ENCODE measurements around the gene KCNJ14.

The KCNJ14 gene

GRCh38 chr19:48490981-48491792, 35.8 kb downstream of the KCNJ14 start:
- peak; percentile 29 for DNase-seq

- DNase-seq, result no peak
Measured at GRCh38 chr19:48491793-48492123, 36.4 kb downstream of the KCNJ14 start.

GRCh38 chr19:48492925-48493717, 37.7 kb downstream of the KCNJ14 start:
- peak; percentile 96 for DNase-seq

GRCh38 chr19:48493718-48494401, 38.5 kb downstream of the KCNJ14 start:
- no peak for DNase-seq

- peak; percentile 31 for DNase-seq
Measured at GRCh38 chr19:48495396-48495795, 40.0 kb downstream of the KCNJ14 start.

GRCh38 chr19:48496959-48497727, 41.8 kb downstream of the KCNJ14 start:
- no peak for DNase-seq

GRCh38 chr19:48497728-48498594, 42.6 kb downstream of the KCNJ14 start:
- DNase-seq, result no peak

GRCh38 chr19:48498595-48499311, 43.4 kb downstream of the KCNJ14 start:
- no peak for DNase-seq

- no peak for DNase-seq
Measured at GRCh38 chr19:48499316-48500090, 44.1 kb downstream of the KCNJ14 start.

- DNase-seq, result no peak
Measured at GRCh38 chr19:48500830-48501493, 45.6 kb downstream of the KCNJ14 start.

GRCh38 chr19:48501494-48502349, 46.3 kb downstream of the KCNJ14 start:
- peak; percentile 65 for DNase-seq

GRCh38 chr19:48502350-48503018, 47.1 kb downstream of the KCNJ14 start:
- no peak for DNase-seq

- peak; percentile 77 for DNase-seq
Measured at GRCh38 chr19:48506138-48506733, 50.9 kb downstream of the KCNJ14 start.

GRCh38 chr19:48507911-48508439, 52.6 kb downstream of the KCNJ14 start:
- no peak for DNase-seq

- no peak for DNase-seq
Measured at GRCh38 chr19:48508729-48509411, 53.5 kb downstream of the KCNJ14 start.

- peak; percentile 39 for DNase-seq
Measured at GRCh38 chr19:48509467-48510194, 54.3 kb downstream of the KCNJ14 start.
